Epithelial cell of esophagus (primary cell): ENCODE measurements around the gene APOL2.
A peak's percentile ranks its signal among the peaks of the same experiment; 100 is the strongest.

ENCODE experiments used
- DNase-seq: peaks from one replicate; pipeline ENCODE4 v3.0.0; 2010; ENCODE audit warnings: low read depth
- H3K4me3 ChIP-seq: 2 replicates; pipeline ENCODE4 v1.5.1; 2011; ENCODE audit warnings: mild to moderate bottlenecking, low read length, control low read depth
- TF ChIP-seq, protein P1 (sequence below): IDR thresholded peaks from 2 replicates; pipeline ENCODE4 v1.5.1; 2011; ENCODE audit warnings: low read depth, mild to moderate bottlenecking, low read length, control low read depth, inconsistent platforms; ENCODE audit not compliant: insufficient read depth; ENCODE audit errors: missing control alignments

APOL2 gene

DNA sequence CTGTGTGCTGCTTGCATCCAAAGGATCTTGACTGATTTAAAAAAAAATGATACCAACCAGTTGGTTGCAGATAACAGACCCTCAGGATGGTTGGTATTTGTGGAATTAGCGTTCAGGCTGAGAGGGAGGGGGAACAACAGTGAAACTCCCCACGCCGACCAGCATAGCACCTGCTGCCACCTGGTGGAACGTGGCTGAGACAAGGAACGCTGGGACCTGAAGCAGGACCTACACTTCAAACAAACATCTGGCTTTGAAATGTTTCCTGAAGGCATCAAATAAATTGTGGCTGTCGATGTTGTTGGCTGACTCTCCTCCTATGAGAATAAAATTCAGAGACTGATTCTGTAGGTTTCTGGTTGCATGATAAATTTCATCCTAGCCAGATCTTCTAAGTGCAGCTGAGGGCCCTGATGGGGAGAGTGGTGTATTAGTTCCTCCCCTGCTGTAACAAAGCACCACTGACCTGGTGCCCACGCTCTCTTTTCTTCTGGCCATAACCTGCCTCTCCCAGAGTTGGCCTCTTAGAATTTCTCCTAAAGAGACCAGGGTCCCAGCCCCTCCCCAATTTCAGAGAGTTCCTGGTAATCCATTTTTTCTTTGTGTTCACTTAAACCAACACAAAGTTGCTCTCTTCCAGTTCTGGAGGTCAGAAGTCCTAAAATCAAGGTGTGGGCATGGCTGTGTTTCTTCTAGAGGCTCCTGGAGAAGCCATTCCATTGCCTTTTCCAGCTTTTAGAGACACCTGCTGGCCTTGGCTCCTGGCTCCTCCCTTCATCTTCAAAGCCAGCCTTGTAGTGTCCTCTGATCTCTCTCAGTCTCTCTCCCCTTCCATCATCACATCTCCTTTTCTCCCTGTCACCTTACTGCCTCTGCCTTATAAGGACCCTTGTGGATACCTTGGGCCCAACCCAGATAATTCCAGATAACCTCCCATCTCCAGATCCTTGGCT is 17.3 kb downstream of the APOL2 start:
- H3K4me3 ChIP-seq, result no peak overlapping the region
- DNase-seq, result peak; percentile 70
- TF ChIP-seq, protein P1, sequence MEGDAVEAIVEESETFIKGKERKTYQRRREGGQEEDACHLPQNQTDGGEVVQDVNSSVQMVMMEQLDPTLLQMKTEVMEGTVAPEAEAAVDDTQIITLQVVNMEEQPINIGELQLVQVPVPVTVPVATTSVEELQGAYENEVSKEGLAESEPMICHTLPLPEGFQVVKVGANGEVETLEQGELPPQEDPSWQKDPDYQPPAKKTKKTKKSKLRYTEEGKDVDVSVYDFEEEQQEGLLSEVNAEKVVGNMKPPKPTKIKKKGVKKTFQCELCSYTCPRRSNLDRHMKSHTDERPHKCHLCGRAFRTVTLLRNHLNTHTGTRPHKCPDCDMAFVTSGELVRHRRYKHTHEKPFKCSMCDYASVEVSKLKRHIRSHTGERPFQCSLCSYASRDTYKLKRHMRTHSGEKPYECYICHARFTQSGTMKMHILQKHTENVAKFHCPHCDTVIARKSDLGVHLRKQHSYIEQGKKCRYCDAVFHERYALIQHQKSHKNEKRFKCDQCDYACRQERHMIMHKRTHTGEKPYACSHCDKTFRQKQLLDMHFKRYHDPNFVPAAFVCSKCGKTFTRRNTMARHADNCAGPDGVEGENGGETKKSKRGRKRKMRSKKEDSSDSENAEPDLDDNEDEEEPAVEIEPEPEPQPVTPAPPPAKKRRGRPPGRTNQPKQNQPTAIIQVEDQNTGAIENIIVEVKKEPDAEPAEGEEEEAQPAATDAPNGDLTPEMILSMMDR, result peak; percentile 87

DNA sequence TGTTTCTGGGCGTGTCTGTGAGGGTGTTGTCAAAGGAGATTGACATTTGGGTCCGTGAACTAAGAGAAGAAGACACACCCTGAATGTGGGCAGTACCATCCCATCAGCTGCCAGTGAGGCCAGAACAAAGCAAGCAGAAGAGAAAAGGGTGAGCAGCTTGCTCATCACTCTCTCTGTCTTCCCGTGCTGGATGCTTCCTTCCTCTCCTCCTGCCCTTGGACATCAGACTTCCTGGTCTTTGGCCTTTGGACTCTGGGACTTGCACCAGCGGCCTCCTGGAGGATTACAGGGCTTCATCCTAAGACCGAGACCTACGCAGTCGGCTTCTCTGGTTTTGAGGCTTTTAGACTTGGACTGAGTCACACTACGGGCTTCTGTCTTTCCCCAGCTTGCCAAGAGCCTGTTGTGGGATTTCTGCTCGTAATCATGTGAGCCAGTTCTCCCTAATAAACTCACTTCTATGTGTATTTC is 18.8 kb downstream of the APOL2 start:
- peak; percentile 65 for DNase-seq
- TF ChIP-seq, protein P1, result no peak
- no peak overlapping the region for H3K4me3 ChIP-seq

DNA sequence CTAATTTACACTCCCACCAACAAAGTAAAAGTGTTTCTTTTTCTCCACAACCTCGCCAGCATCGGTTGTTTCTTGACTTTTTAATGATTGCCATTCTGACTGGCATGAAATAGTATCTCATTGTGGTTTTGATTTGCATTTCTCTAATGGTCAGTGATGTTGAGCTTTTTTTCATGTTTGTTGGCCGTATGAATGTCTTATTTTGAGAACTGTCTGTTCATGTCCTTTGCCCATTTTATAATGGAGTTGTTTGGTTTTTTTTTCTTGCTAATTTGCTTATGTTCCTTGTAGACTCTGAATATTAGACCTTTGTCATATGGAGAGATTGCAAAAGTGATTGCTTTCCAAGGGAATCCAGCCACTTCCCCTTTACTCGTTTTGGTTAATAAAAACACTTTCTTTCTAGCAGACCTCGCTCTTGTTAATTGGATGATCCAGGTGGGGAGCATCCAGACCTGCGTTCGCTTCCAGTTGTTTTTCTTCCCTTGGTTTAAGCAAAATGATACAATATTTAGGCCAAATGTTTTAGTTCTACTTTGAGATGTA is 20.6 kb downstream of the APOL2 start:
- no peak for DNase-seq
- H3K4me3 ChIP-seq, result no peak overlapping the region
- TF ChIP-seq, protein P1, result no peak

DNA sequence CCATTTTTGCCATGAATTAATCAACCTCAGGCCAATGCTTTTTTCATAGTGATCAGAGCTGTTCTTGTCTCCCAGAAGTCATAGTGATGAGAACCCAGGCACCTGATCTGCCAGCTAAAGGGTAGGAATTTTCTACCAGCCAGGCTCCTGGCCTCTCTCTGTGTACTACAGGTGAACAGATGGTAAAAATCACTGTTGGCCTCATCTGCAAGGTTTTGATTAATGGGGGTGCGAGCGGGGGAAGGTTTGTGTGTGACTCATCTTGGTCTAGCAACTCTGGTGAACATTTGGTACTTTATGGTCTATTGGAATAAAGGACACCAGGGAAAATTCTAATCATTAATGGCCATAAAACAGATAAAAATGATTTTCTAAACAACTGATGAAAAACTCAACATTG is 23.3 kb downstream of the APOL2 start:
- H3K4me3 ChIP-seq, result no peak overlapping the region
- DNase-seq, result no peak
- TF ChIP-seq, protein P1, result no peak

DNA sequence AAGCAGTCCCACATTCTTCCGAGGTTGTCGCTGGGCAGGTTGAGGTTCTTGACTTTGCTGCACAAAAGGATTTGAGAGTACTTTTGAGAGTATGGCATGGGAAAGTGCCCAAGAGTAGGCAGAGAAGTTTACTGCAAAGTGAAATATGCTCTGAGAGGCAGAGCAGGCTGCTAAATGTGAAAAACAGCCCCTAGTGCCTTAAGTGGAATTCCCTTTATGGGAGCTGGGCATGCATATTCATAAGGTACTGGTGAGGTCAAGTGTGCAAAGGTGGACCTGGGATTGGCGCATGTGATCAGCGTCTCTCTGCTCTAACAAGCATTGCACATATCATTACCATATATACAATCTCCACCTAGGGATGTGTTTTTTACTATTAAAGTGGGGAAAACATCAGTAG is 25.7 kb downstream of the APOL2 start:
- H3K4me3 ChIP-seq, result no peak overlapping the region
- DNase-seq, result no peak
- TF ChIP-seq, protein P1, result no peak

DNA sequence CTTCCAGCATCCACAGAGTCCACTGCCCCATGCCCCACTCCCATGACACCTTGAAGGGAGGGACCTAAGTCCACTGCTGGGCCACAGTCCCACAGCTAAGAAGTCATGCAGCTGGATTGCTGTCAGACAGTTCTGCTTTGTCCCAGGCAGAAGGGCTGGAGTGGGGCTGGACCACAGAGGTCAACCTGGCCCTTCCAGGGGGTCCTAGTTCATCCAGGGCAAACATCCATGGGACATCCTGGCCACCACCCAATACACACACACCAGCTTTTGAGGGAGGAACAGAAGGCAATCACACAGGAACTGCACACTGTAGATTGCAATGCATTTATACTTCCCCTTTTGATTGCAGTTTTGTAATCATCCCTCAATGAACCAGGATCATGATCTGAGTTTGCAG is 26.4 kb downstream of the APOL2 start:
- no peak for DNase-seq
- TF ChIP-seq, protein P1, result no peak
- H3K4me3 ChIP-seq, result no peak overlapping the region
